H1 (cell line): Measurements from ENCODE around the gene RPTOR. TPM values are rescaled to one million over a fixed set of nuclear protein-coding genes. Genes with fewer than 3 reads are reported as not detected.

Source experiments
- POLR2A ChIP-seq, 2 experiments: IDR thresholded peaks; 1 replicate in 1 of 2; 2 replicates in 1 of 2; pipeline ENCODE4 v1.6.1; 2011; ENCODE audit warnings: low read depth in 2 of 2, low read length in 2 of 2, mild to moderate bottlenecking in 2 of 2; ENCODE audit errors: control extremely low read depth in 1 of 2
- SIRT6 ChIP-seq: IDR thresholded peaks from one replicate; pipeline ENCODE4 v1.7.1; 2012; ENCODE audit warnings: low read length, inconsistent platforms
- SP2 ChIP-seq: IDR thresholded peaks from 2 replicates; pipeline ENCODE4 v1.6.1; 2012; ENCODE audit warnings: mild to moderate bottlenecking, low read length, inconsistent platforms
- TEAD4 ChIP-seq: IDR thresholded peaks from 2 replicates; pipeline ENCODE4 v1.6.1; 2012; ENCODE audit warnings: low read depth, low read length, inconsistent platforms, mixed read lengths
- polyA plus RNA-seq, 7 experiments: library from polyadenylated mRNA; depleted of rRNA in 3 of 7; stranded (reverse) in 5 of 7; unstranded in 2 of 7; fragments of >200 nt in 5 of 7; fragments of 200-250 nt in 2 of 7; gene quantifications; 1 replicate in 5 of 7; 2 replicates in 1 of 7; 4 replicates in 1 of 7; pipeline versions ENCODE4 v1.2.1 to v1.2.3, GENCODE V29; 2011 to 2013; ENCODE audit warnings: missing spikeins in 2 of 7, mixed read lengths in 2 of 7
- total RNA-seq: library from RNA; stranded (reverse); fragmentation: NEBNext Ultra II Directional; extraction: Animal tissue kit (Norgen Biotek cat#: 25700); gene quantifications from 2 replicates; pipeline ENCODE4 v1.2.1, GENCODE V29; 2021

Gene RPTOR
- total and polyA plus RNA-seq, 2 of the 8 experiments (the other 6 are each of a cell fraction or from before 2014, with no cell fraction given): 6.9 to 28.7 TPM

DNA sequence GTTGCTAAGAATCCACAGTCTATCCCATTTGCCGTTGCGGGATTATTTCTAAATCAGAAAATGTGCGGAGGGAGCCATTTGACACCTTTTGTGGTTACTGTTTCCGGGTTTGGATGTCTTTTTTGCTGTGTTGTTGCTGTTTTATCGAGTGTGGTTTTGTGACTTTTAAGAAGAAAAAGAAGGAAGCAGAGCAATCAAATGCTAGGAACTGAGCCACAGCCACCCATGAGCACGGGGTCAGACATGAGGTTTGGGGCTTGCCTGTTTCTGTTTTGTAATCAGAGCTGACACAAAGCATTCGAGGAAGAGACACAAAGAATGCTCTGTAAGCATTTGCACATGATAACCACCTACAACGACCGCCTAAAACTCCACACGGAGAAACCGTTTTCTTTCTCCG, 393.9 kb downstream of the RPTOR start (continued):
- TF ChIP-seq POLR2A (IDR thresholded peaks at IDR 0.05; ENCODE audit: control extremely low read depth in 1 of 2, low read depth in 2 of 2, low read length in 2 of 2) (no peak), SP2 (no peak), TEAD4 (no peak), SIRT6 (no peak)
- TF ChIP-seq, all 59 proteins: peak for 0
